IPS-11a (cell line): ENCODE results near the gene BCL2L15.

Experiments
- H3K4me3 ChIP-seq: one replicate; pipeline ENCODE4 v1.5.1; 2013; ENCODE audit warnings: low read depth, low read length, control low read depth

The BCL2L15 gene

DNA sequence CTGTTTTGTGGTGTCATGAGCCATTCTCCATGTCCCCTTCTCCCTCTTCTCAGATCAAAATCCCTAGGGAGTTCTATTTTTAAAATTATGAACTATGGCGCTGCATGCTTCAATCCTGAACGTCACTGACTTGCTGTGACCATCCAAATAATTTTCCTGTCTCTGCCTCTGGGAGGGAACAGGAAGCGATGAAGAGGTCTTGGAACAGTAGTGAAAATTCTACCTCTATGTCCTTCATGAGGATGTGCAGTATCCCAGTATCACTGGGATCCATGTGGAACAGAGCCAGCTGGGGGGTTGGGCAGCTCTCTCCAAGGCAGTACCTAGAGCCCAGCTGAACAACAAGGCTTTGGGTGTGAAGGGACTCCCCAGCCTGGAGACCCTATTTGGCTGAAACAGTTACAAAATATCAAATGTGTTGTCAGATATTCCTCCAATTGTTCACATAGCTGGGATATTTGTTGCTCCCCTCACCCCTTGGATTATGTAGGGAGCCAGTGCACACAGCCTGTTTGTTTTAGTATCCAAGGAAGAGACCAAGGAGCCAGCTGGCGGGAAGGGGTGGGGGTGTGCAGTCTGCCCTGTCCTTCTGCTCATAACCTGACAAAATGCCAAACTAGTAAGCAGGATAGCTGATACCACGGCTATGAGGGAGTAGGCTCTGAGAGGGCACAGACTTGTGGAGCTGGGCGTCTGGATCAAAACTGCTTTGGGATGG is 25.4 kb upstream of the BCL2L15 start:
- H3K4me3 ChIP-seq: no peak overlapping the region

DNA sequence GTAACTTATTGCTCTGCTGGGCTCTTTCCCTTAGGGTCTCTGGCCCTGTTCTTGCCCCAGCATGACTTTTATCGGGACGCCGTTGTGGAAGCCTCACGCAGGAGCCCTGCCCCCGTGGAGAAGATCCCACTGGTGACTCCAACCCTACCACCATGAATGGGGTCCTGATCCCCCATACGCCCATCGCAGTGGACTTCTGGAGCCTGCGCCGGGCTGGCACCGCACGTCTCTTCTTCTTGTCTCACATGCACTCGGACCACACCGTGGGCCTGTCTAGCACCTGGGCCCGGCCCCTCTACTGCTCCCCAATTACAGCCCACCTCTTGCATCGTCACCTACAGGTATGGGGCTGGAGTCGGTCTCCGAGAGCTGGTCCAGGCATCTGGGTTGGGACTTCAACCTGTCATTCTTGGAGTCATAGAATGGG is 18.1 kb upstream of the BCL2L15 start:
- peak overlapping the region; percentile 98 for H3K4me3 ChIP-seq

DNA sequence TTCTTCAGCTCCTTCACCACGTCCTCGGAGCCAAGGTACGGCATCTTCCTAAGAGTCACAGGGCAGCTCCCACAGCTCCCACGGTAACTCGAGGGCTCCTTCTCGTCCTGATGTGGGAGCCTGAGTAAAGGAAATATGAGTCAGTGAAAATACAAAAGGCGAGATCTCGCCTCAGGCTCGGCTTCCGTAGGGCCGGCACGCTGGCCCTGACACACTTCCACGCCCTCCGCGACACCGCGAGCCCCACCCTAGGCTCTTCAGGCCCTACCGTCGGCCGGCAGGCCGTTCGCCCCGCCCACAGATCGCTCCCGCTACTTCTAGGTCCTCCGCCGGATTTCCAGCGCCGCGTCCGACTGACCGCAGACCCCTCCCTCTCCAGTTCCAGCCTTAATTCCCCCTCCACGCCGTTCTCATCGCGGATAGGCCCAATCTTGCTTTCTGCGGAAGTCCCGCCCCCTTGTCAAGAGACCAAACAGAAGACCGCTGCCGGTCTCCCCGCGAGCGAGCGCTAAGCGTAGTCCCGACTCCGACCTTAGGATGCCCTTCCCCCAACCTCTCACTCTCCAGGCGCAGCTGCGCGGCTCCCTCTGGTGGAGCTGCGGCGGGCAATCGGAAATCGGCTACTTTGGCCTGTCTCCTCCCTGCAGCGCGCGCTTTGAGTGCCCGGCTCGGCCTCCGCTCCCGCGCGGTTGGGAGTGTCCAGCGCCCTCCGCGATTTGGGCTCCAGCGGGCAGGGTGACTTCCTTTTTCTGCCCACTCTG is 17.5 kb upstream of the BCL2L15 start, which contains the start of the genes AP4B1 and DCLRE1B:
TSS of gene AP4B1 (minus strand) at position 126 of the 761 bp plus-strand sequence. CDS start at position 44, 82 bp downstream.
TSS of gene DCLRE1B (plus strand) at position 653 of the 761 bp plus-strand sequence. CDS start 261 bp downstream, outside the sequence.
- peak within 1 kb of the TSS; percentile 98 for H3K4me3 ChIP-seq

DNA sequence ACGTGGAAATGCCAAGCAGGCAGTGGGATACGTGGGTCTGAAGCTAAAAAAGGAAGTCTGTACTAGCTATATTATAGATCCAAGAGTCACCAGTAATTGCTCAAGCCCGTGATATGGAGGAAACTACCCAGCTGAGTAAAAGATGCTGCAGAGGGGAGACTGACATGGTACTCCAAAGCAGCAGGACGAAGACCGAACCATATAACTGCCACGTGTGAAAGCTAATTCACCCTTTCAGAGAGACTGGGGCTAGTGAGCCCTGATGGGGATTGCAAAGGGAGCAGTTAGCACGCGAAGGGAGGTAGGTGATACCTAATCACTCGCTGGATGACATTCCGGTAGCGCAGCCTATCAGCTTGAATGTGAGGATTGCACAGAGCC is 16.9 kb upstream of the BCL2L15 start:
- peak overlapping the region; percentile 66 for H3K4me3 ChIP-seq

DNA sequence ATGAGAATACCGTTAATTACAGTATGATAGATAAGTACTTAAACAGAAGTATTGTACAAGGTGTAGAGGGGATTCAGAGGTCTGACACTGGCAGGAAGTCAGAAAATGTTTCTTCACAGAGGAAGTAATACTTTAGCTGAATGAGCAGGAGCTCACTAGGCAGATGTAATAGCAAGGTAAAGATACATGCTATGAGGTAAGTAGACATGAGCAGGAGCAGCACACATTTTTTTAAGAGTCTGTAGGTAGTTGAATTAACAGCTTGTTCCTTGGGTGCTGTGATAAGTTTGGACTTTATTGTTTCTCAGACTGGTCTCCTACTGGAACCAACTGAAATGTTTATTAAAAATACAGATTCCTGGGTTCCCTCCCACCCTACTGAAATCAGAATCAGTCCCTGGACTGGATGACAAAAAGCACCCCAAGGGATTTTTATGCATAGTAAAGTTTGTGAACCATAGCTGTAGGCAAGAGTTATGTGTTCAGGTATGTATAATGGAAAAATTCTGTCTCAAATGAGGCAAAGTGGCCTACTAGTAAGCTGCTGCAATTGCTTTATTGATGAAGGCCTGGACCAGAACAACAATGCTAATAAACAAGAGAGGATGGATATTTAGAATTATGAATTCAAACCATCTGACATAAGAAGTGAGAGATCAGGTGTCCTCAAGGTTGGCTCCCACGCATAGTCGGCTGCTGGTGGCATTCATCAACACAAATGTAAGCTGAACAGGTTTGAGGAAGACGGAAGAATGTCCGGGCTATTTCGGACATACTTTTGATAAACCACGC is 16.3 kb upstream of the BCL2L15 start:
- H3K4me3 ChIP-seq: peak overlapping the region; percentile 66

DNA sequence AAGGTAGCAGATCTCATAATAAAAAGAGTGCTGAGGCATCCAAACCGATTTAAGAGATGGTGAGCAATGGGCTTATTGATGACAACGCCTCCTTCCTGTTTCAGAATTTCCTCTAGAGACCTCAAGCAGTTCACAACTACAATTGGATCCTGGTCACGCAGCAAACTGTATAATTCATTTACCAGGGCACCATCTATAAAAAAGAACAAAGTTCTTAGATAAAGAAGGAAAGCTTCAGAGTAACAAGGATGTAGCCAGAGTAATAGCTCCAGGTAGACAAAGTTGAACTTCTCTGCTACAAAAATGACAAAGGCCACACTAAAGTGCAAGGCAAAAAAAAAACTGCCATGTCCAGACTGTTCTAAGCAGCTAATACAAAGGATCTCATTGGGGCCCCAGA is 13.8 kb upstream of the BCL2L15 start:
- no peak overlapping the region for H3K4me3 ChIP-seq

DNA sequence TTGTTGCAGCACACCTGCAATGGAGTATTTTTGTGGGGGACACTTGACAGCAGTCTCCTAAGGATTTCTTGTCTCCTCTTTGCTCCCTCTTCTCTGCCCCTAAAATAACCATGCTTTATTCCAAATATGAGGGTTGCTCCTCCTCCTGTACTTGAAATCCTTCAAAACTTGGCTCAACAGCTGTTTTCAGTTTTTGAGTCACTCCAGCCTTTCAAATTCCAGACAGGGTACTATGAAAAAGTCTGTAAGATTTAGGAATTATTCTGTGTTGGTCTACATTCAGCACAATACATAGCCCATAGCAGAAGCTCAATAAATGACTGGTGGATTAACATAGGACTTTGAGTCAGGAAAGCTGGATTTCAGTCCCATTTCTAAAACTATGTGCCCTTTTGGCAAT is 11.7 kb upstream of the BCL2L15 start:
- H3K4me3 ChIP-seq: no peak overlapping the region

DNA sequence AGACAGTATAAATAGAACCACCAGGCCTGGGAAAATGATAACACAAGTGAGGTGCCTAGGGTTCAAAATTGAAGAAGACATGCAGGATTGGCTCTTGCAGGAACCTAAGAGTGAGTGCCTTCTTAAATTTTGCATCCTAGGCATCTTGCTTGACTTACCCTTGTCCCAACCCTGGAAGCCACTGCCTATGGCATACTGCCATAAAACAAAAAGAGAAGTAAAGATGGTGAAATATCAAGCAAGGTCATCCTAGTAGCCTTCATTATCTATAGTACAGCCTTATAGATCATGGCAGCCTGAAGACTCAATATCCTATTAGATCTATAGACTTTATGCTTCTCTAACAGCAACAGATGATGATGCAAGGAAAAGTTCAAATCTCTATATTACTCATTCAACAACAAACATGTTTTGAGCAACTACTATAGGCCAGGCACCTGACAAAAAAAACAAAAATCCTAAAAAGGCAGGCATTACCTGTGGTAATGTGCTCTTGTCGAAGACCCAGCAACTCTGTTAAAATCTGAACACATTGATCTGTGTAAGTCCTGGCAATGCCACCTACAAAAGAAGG is 10.9 kb upstream of the BCL2L15 start:
- H3K4me3 ChIP-seq: no peak overlapping the region

DNA sequence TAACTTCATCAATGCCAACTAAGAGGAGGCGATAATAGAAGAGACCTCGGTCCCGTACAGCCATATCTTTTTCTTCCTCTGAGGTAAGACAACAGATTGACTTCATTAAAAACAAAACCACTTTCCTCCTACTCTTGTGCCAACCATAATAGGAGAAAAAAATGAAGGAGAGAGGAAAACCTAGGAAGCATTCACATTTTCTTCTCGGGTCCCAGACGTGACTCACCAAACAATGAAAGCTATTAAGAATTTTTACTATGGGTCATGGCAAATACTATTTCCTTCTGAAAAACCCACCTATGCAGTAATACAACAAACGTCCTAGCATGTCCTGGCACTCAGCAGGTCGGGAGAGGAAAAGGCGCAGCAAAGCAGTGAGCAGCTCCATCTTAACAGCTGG is 8.6 kb upstream of the BCL2L15 start:
- H3K4me3 ChIP-seq: no peak overlapping the region

DNA sequence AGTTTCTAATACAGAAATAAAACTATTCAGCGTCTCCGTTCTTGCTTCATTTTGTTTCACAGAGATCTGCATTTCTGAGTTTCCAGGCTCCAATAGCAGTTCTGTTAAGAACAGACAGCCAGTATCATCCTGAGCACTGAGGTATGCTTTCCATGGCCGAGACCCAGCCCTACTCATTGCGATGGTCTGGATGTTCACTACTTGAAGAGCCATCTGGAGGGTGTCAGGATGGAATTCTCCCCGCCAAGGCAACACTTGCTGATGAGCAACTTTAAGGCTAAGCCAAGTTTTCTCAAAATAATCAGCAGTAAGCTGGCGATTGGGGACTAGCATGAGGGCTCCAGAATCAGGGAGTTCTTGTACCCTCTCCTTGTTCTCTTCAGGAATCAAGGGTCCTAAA is 7.7 kb upstream of the BCL2L15 start:
- H3K4me3 ChIP-seq: no peak overlapping the region

DNA sequence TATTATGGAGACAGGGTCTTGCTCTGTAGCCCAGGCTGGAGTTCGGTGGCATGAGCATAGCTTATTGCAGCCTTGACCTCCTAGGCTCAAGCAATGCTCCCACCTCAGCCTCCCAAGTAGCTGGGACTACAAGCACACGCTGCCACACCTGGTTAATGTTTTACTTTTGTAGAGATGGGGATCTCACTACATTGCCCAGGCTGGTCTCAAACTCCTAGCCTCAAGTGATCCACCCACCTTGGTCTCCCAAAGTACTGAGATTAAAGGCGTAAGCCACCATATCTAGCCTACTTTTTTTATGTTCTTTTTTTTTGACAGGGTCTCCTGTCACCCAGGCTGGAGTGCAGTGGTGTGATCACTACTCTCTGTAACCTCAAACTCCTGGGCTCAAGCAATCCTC is 5.9 kb upstream of the BCL2L15 start:
- H3K4me3 ChIP-seq: no peak overlapping the region

DNA sequence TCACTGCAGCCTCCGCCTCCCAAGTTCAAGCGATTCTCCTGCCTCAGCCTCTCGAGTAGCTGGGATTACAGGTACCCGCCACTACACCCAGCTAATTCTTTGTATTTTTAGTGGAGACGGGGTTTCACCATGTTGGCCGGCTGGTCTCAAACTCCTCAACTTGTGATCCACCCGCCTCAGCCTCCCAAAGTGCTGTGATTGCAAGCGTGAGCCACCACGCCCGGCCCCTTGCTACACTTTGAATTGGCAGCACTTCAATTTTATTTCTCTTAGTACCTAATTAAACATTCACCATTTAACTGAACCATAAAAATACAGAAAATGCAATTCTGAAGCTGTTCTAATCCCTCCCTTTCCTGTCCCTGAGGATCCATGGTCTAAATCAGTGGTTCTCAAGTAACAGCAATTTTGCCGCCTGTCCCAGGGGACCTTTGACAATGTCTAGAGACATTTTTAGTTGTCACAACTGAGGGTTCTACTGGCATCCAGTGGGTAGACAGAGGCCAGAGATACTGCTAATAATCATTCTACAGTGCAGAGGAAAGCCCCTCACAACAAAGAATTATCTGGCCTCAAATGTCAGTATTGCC is 4.3 kb upstream of the BCL2L15 start:
- H3K4me3 ChIP-seq: no peak overlapping the region

DNA sequence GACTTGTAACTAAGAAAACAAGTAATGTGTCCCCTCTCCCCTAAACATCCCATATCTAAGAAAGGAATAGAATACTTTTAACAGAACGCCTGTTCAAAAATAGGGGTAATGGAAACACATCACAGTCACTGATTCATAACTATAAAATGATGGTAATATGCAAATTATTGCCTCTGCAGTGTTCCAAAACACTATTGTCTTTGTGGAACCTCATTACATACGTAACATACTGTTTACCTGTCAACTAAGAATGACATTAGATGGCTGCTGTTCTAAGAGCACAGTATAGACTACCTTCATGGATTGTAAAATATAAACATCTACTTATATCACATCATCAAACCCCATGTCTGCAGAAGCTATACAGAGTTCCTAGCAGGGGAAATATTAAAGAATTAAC is 3.4 kb upstream of the BCL2L15 start:
- H3K4me3 ChIP-seq: no peak overlapping the region

DNA sequence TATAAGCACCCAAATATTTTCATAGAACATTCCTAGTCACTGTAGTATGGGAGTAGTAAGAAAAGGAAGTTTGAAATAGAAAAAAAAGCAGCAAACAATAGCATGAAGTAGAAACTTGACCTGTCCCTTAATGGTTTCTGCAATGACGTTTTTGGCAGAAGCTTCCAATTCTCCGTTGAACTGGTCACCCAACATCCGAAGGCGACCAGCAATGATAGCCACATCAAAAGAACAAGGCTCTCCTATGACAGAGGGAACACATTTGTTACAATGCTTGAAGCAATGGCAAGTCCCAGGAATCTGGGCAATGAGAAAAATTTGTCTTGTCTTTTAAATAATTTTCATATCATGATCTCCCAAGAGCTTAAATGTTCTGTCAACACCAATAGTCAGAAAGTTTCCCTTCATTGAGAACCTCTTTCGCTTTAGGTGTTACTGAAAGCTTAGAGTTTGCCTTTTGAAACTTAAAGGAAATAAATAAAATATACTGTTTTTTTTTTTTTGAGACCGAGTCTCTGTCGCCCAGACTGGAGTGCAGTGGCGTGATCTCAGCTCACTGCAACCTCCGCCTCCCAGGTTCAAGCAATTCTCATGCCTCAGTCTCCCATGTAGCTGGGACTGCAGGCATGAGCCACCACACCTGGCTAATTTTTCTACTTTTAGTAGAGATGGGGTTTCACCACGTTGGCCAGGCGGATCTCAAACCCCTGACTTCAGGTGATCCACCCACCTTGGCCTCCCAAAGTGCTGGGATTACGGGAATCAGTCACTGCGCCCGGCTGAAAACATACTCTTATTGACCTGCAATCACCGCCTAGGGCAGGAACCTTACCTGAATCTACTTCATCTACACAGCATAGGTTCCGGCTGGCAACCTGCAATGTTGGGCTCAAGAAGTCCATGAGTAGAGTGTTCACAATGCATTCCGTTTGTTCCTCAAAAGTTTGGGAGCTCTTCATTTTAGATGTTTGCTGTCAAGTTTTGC is 672 bp downstream of the BCL2L15 start:
- no peak overlapping the region for H3K4me3 ChIP-seq

DNA sequence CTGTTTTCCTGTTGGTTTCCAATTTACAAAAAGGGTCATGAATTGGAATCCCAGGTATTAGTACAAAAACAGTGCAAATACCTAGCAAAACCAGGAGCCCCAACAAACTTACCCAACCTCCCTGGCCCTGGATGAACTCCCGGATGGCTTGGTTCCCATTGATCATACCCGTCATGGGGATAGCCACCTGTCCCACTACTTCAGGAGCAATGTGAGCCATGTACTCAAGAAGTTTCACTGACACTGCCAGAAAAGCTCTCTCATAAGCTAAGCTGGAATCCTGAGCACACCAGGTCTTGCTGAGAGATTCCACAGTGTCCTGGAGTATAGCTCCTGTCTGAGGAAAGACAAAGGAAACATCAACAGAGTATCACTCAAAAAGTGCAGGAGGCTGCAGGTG is 5.7 kb downstream of the BCL2L15 start:
- H3K4me3 ChIP-seq: no peak overlapping the region

DNA sequence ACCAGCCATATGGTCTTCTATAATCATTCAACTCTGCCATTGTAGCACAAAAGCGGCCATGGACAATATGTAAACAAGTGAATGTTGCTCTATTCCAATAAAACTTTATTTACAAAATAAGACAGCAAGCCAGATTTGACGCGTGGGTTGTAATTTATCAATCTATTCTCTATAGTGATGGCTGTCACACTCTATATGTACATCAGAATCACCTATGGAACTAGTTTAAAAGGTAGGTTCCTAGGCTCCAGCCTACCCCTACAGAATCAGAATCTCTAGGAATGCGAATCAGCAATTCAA is 7.7 kb downstream of the BCL2L15 start:
- H3K4me3 ChIP-seq: no peak overlapping the region

DNA sequence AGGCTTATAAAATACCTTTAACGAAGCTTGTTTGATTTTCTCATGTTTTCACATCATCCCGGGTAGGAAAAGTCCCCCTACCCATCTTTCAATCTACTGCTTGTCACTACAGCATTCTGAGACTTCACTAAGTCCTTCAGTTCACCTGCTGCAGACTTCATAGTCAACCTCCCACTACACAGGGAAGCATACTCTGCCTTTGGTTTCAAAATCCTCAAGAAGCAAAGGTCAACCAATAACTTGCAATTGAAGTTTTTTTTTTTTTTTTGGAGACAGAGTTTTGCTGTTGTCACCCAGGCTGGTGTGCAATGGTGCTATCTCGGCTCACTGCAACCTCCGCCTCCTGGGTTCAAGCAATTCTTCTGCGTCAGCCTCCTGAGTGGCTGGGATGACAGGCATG is 11.2 kb downstream of the BCL2L15 start:
- H3K4me3 ChIP-seq: no peak overlapping the region

DNA sequence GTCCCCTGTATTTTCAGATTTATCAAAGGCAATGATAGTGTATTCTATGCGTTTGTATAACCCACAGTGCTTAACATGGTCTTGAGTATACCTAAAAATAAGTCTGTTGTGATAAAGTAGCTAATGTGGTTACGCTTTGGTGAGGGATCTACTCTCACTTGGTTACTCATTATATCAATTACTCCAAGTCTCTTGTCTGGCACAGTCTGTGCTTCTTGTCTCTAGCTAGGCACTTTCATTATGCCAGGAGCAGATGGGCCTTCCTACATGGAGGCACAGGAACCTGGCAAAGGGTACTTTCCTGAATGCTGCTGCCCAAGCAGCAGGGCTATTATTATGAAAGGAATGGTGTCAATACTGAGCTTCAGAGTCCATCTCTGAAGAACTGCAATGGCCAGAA is 11.7 kb downstream of the BCL2L15 start:
- no peak overlapping the region for H3K4me3 ChIP-seq

DNA sequence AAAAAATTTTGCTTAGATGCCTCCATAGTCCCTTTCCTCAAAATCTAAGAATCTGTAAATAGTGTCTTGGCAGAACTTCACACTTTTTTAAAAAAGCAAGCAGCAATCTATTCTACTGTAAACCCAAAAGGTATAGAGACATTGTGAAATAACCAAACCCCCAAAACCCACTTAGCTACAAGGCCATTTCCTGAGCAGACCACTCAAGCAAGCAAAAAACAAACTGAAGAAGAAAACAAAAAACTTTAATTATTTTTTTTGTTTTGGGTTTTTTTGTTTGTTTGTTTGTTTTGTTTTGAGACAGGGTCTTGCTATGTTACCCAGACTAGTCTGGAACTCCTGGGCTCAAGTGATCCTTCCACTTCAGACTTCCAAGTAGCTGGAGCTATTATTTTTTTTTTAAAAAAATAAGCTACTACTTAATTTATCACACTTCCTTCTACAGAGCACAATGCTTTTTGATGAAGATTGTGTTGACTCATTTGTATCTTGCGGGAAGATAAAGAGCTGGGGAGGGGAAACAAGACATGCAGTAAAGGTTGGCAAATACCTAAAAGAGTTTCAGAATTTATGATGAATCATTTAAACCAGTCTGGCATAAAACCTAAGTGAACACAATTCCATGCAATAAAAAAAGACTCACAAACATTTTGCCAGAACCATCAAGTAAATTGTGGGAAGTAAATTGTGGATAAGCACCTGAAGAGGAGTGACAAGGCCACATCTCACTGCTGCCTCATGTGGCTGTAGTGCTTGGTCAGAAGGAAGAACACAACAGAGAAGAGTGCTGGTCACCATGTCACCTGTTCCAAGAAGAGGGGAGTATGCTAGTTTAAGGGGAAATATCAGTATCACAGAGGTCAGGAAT is 13.1 kb downstream of the BCL2L15 start:
- H3K4me3 ChIP-seq: no peak overlapping the region
